OCI-LY1 (cell line): ENCODE results near the gene TMIGD3.

Experiments
- EZH2 ChIP-seq: fragments of 200-600 bp; sonication (generic), shearing (Covaris generic); IDR thresholded peaks from 2 replicates; pipeline ENCODE4 v1.8.0; 2017; ENCODE audit warnings: borderline replicate concordance, mixed run types, mild to moderate bottlenecking, antibody characterized with exemption, low read length, moderate library complexity, mixed read lengths
- TF ChIP-seq, protein P1 (sequence below): fragments of 200-600 bp; sonication (generic), shearing (Covaris generic); IDR thresholded peaks from 2 replicates; pipeline ENCODE4 v1.5.1; 2017; ENCODE audit warnings: mild to moderate bottlenecking, antibody characterized with exemption, low read length, moderate library complexity, mixed read lengths

DNA sequence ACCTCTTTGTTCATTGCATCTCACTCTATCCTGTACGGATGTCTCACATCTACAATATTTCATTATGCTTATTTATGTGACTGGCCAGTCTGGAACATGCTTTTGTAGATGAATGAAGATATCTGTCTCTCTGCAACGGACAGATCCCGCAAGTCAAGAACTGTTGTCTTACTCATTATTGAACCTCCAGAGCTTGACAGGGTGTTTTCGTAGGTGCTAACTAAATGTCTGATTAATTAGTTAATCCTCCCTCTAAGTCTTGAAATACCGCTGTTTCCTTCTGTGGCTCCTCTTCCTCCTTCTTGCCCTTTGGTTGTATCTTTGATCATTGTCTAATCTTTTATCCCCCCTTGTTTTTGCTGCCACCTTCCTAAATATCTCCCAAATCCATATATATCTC, 32.8 kb downstream of the TMIGD3 start:
- TF ChIP-seq, protein P1, sequence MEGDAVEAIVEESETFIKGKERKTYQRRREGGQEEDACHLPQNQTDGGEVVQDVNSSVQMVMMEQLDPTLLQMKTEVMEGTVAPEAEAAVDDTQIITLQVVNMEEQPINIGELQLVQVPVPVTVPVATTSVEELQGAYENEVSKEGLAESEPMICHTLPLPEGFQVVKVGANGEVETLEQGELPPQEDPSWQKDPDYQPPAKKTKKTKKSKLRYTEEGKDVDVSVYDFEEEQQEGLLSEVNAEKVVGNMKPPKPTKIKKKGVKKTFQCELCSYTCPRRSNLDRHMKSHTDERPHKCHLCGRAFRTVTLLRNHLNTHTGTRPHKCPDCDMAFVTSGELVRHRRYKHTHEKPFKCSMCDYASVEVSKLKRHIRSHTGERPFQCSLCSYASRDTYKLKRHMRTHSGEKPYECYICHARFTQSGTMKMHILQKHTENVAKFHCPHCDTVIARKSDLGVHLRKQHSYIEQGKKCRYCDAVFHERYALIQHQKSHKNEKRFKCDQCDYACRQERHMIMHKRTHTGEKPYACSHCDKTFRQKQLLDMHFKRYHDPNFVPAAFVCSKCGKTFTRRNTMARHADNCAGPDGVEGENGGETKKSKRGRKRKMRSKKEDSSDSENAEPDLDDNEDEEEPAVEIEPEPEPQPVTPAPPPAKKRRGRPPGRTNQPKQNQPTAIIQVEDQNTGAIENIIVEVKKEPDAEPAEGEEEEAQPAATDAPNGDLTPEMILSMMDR = no peak
- TF ChIP-seq EZH2 = no peak
